Stimulated activated CD8-positive, alpha-beta memory T cell treated with anti-CD3 and anti-CD28 coated beads, Interleukin-7, amount 100 ng/mL, for 1 hour (primary cell): ENCODE results near the gene DIAPH3.

Experiments
- DNase-seq, 2 donors: peaks; one replicate each; pipeline ENCODE4 v3.0.0-alpha.2; 2020; ENCODE audit warnings: low read depth in 2 of 2

DIAPH3 gene

GRCh38 chr13:59721926-59722910 lies 441.5 kb downstream of the DIAPH3 start:
- DNase-seq, result no peak

GRCh38 chr13:59715611-59716010 lies 448.1 kb downstream of the DIAPH3 start:
- DNase-seq, result no peak

- no peak for DNase-seq
Observed at GRCh38 chr13:59710996-59711701, 452.6 kb downstream of the DIAPH3 start.

GRCh38 chr13:59710416-59710815 lies 453.3 kb downstream of the DIAPH3 start:
- DNase-seq, result no peak

- no peak for DNase-seq
Observed at GRCh38 chr13:59706101-59706976, 457.4 kb downstream of the DIAPH3 start.

- no peak for DNase-seq
Observed at GRCh38 chr13:59702269-59702668, 461.5 kb downstream of the DIAPH3 start.

GRCh38 chr13:59701261-59701660 lies 462.5 kb downstream of the DIAPH3 start:
- no peak for DNase-seq

GRCh38 chr13:59700281-59700680 lies 463.4 kb downstream of the DIAPH3 start:
- DNase-seq, result no peak

- DNase-seq, result no peak
Observed at GRCh38 chr13:59696271-59696670, 467.5 kb downstream of the DIAPH3 start.

- no peak for DNase-seq
Observed at GRCh38 chr13:59691501-59692066, 472.1 kb downstream of the DIAPH3 start.

GRCh38 chr13:59690857-59691500 lies 472.7 kb downstream of the DIAPH3 start:
- no peak for DNase-seq

GRCh38 chr13:59689057-59689456 lies 474.7 kb downstream of the DIAPH3 start:
- no peak for DNase-seq

GRCh38 chr13:59686798-59687394 lies 476.8 kb downstream of the DIAPH3 start:
- DNase-seq, result no peak

GRCh38 chr13:59684105-59684504 lies 479.6 kb downstream of the DIAPH3 start:
- DNase-seq, result no peak

GRCh38 chr13:59681636-59682311 lies 482.0 kb downstream of the DIAPH3 start:
- no peak for DNase-seq

GRCh38 chr13:59680429-59681024 lies 483.2 kb downstream of the DIAPH3 start:
- DNase-seq, result no peak

- no peak for DNase-seq
Observed at GRCh38 chr13:59679254-59679653, 484.5 kb downstream of the DIAPH3 start.

- DNase-seq, result no peak
Observed at GRCh38 chr13:59677966-59678814, 485.5 kb downstream of the DIAPH3 start.

GRCh38 chr13:59677430-59677829 lies 486.3 kb downstream of the DIAPH3 start:
- no peak for DNase-seq
